Measurements from ENCODE around the gene SCN10A. TPM values are rescaled to one million over a fixed set of nuclear protein-coding genes. Genes with fewer than 3 reads are reported as not detected.

Gene SCN10A
- total RNA-seq, 2 donors from 2014 or later: not detected

DNA sequence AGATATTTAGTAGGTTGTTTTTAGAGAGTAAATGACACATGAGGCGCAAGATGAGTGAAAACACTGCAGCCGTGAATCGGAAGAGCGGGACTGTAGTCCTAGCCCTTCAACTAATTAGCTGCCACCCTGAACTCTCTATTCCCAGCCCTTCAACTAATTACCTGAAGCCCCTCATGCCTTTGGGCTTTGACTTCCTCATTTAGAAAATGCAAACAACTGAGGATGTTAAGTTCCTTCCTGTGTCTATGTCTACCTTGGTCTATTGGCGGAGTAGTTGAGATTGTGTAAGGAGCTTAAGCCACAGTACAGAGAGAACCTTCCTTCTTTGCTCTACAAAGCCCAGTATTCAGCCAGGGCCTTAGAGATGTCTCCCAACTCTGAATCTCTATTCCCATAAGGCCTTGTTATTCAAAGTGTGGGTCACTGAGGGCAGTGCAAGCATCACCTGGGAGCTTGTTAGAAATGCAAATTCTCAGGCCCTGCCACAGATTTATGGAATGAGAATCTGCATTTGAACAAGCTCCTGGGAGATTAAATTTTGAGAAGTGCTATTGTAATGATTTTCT is 94.7 kb downstream of the SCN10A start:
- no peak overlapping the region for H3K9ac ChIP-seq (ENCODE audit: extremely low read depth, low read length, poor library complexity, severe bottlenecking)
- H3K9me3 ChIP-seq (ENCODE audit: control insufficient read depth, low read length): no peaks in the 10 kb centered on the region
- peaks cover 5% of the 10 kb centered on the region for H3K27me3 Mint-ChIP-seq (ENCODE audit: insufficient read depth)
- WGBS, 2 experiments (ENCODE audit: insufficient coverage in 1 of 2, insufficient read length in 1 of 2): 94 to 100% methylated on average over 5 of the region's 5 CpGs
- H3K36me3 ChIP-seq (ENCODE audit: control insufficient read depth, insufficient read depth, low read length): no peaks in the 10 kb centered on the region
- no peaks in the 10 kb centered on the region for H3K27me3 ChIP-seq (ENCODE audit: control insufficient read depth, insufficient read depth, low read length, poor library complexity, severe bottlenecking)
- TF ChIP-seq, protein P1, sequence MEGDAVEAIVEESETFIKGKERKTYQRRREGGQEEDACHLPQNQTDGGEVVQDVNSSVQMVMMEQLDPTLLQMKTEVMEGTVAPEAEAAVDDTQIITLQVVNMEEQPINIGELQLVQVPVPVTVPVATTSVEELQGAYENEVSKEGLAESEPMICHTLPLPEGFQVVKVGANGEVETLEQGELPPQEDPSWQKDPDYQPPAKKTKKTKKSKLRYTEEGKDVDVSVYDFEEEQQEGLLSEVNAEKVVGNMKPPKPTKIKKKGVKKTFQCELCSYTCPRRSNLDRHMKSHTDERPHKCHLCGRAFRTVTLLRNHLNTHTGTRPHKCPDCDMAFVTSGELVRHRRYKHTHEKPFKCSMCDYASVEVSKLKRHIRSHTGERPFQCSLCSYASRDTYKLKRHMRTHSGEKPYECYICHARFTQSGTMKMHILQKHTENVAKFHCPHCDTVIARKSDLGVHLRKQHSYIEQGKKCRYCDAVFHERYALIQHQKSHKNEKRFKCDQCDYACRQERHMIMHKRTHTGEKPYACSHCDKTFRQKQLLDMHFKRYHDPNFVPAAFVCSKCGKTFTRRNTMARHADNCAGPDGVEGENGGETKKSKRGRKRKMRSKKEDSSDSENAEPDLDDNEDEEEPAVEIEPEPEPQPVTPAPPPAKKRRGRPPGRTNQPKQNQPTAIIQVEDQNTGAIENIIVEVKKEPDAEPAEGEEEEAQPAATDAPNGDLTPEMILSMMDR (conservative IDR thresholded peaks at IDR 0.05): no peak
- H3K4me3 ChIP-seq (ENCODE audit: low read length): no peak overlapping the region
- no peak for DNase-seq
- no peak overlapping the region for H3K27ac ChIP-seq (ENCODE audit: low read depth, low read length)
- H3K27ac Mint-ChIP-seq: no peak overlapping the region
- no peaks in the 10 kb centered on the region for H3K36me3 Mint-ChIP-seq (ENCODE audit: low read depth)
- H3K9me3 Mint-ChIP-seq: no peaks in the 10 kb centered on the region
- H3K4me1 Mint-ChIP-seq: peaks cover 5% of the 10 kb centered on the region
- no peak overlapping the region for H3K4me3 Mint-ChIP-seq
- no peaks in the 10 kb centered on the region for H3K4me1 ChIP-seq (ENCODE audit: control insufficient read depth, insufficient read depth, low read length)

DNA sequence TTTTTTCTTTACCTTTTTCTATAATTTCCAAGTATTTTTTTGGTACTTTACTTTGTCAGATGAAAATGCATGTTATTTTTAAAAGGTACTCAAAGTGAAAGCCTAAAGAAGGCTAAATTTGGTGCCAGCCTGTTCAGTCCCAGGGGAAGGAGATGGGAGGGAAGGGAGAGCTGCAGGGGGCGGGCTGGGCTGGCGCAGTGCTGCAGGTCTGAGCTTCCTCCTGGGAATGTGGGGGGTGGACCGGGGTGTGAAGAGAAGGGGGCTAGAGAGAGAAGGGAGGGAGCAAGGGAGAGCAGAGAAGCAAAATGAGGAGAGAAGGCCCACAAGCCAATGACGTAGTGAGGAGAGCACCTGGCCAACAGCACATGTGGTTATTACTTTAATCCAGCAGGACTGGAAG is 95.6 kb downstream of the SCN10A start:
- H3K27me3 ChIP-seq (ENCODE audit: control insufficient read depth, insufficient read depth, low read length, poor library complexity, severe bottlenecking): peaks cover 2% of the 10 kb centered on the region
- TF ChIP-seq, protein P1 (conservative IDR thresholded peaks at IDR 0.05): no peak

DNA sequence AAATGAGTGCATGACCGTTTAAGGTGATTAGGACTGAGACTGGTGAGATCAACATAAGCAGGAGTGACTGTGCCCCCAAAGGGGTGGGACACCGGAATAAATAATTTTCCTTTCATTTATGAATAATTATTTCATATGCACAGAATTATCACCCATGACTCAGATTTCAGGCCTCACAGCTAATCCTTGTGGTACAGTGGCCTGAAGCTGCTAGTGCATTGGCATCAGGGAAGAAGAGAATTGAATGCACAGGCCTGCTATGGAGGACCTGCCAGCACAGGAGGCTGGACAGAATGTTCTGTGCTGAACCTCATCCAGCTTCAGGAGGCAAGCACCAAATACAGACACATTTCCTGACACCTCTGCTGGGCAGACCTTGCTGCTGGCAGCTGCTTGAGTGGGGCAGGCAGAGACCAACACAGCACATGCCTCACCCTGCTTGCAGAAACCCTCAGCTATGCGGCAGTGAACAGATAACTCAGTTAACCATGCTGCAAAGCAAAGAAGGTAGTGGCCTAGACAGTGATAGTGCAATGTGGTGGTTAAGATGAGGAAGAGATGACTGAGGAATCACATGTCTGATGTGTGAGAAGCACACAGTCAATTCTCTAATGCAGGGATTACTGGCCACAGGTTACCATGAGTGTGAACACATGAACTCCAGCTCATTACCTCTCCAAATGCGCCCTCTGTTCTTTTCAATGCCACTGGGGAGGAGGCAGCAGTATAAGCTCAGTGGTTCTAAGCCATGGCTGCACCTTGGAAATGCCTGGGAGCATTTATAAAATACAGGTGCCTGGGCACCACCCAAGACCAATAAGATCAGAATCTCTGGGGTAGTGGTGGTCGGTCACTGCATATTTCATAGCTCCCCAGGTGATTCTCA is 98.4 kb downstream of the SCN10A start:
- Mint-ChIP-seq H3K36me3 (ENCODE audit: low read depth) (no peaks in the 10 kb centered on the region), H3K4me3 (no peak overlapping the region), H3K27ac (no peak overlapping the region), H3K9me3 (no peaks in the 10 kb centered on the region), H3K27me3 (ENCODE audit: insufficient read depth) (peaks cover 18% of the 10 kb centered on the region), H3K4me1 (peaks cover 5% of the 10 kb centered on the region)
- Histone ChIP-seq H3K36me3 (ENCODE audit: control insufficient read depth, insufficient read depth, low read length) (no peaks in the 10 kb centered on the region), H3K9me3 (ENCODE audit: control insufficient read depth, low read length) (no peaks in the 10 kb centered on the region), H3K27me3 (ENCODE audit: control insufficient read depth, insufficient read depth, low read length, poor library complexity, severe bottlenecking) (peaks cover 24% of the 10 kb centered on the region), H3K4me1 (ENCODE audit: control insufficient read depth, insufficient read depth, low read length) (no peaks in the 10 kb centered on the region), H3K9ac (ENCODE audit: extremely low read depth, low read length, poor library complexity, severe bottlenecking) (no peak overlapping the region), H3K4me3 (ENCODE audit: low read length) (no peak overlapping the region), H3K27ac (ENCODE audit: low read depth, low read length) (no peak overlapping the region)
- WGBS, 2 experiments (ENCODE audit: insufficient coverage in 1 of 2, insufficient read length in 1 of 2): 79 to 83% methylated on average over 4 to 5 of the region's 5 CpGs
- TF ChIP-seq, protein P1 (conservative IDR thresholded peaks at IDR 0.05): no peak
- no peak for DNase-seq

More for the DNA sequence above, 95.6 kb downstream of the SCN10A start:
- Histone ChIP-seq H3K9me3 (ENCODE audit: control insufficient read depth, low read length) (no peaks in the 10 kb centered on the region), H3K4me1 (ENCODE audit: control insufficient read depth, insufficient read depth, low read length) (no peaks in the 10 kb centered on the region), H3K36me3 (ENCODE audit: control insufficient read depth, insufficient read depth, low read length) (no peaks in the 10 kb centered on the region), H3K9ac (ENCODE audit: extremely low read depth, low read length, poor library complexity, severe bottlenecking) (no peak overlapping the region), H3K4me3 (ENCODE audit: low read length) (no peak overlapping the region), H3K27ac (ENCODE audit: low read depth, low read length) (no peak overlapping the region)
- Mint-ChIP-seq H3K4me1 (peaks cover 5% of the 10 kb centered on the region), H3K36me3 (ENCODE audit: low read depth) (no peaks in the 10 kb centered on the region), H3K27ac (no peak overlapping the region), H3K27me3 (ENCODE audit: insufficient read depth) (peaks cover 5% of the 10 kb centered on the region), H3K9me3 (no peaks in the 10 kb centered on the region), H3K4me3 (no peak overlapping the region)
- WGBS, 2 experiments (ENCODE audit: insufficient coverage in 1 of 2, insufficient read length in 1 of 2): 66 to 67% methylated on average over 2 to 4 of the region's 4 CpGs
- DNase-seq: no peak

Data from endodermal cell (in vitro differentiated cells).